Suprapubic skin (tissue), 4 donors: Measurements from ENCODE around the gene GSTO1. TPM values are rescaled to one million over a fixed set of nuclear protein-coding genes. Genes with fewer than 3 reads are reported as not detected.
"Not testable (repeated sequence)": the region's sequence is repeated elsewhere in the genome, so short reads cannot be mapped to it uniquely, and the experiment has no call there.

Experiments used
- DNase-seq, 2 donors: peaks; one replicate each; pipeline ENCODE4 v3.0.0-alpha.2; 2019; ENCODE audit warnings: low spot score in 2 of 2
- H3K27ac ChIP-seq: fragments of 200-600 bp; sonication (generic); one replicate; pipeline ENCODE4 v1.5.1; 2019
- H3K27me3 ChIP-seq: fragments of 200-600 bp; sonication (generic); one replicate; pipeline ENCODE4 v1.5.1; 2019
- H3K36me3 ChIP-seq: fragments of 200-600 bp; sonication (generic); one replicate; pipeline ENCODE4 v1.5.1; 2019
- H3K4me1 ChIP-seq: fragments of 200-600 bp; sonication (generic); one replicate; pipeline ENCODE4 v1.5.1; 2019
- H3K4me3 ChIP-seq: fragments of 200-600 bp; sonication (generic); one replicate; pipeline ENCODE4 v1.5.1; 2019; ENCODE audit warnings: mild to moderate bottlenecking
- H3K9me3 ChIP-seq: fragments of 200-600 bp; sonication (generic); one replicate; pipeline ENCODE4 v1.5.1; 2019
- EP300 ChIP-seq: sonication (generic); formaldehyde crosslinking; IDR thresholded peaks from one replicate; pipeline ENCODE4 v1.6.1; 2017; ENCODE audit warnings: antibody characterized with exemption
- POLR2A ChIP-seq, 2 donors: fragments of 450-650 bp; IDR thresholded peaks; one replicate each; pipeline ENCODE4 v1.6.1; 2017; ENCODE audit warnings: antibody characterized with exemption in 2 of 2, mild to moderate bottlenecking in 2 of 2, moderate library complexity in 2 of 2
- POLR2AphosphoS5 ChIP-seq, 3 donors: sonication (generic); formaldehyde crosslinking; IDR thresholded peaks; one replicate each; pipeline ENCODE4 v1.6.1; 2017; ENCODE audit warnings: antibody characterized with exemption in 3 of 3
- WGBS: methylation state at CpG from one replicate; pipeline ENCODE4 v1.1.5; 2018; 5-methylcytosine and 5-hydroxymethylcytosine counted together
- total RNA-seq, 4 donors: library from RNA; depleted of rRNA; stranded (reverse); fragments of >200 nt; gene quantifications; one replicate each; pipeline ENCODE4 v1.1.0, GENCODE V29; 2016
- TF ChIP-seq, protein P1 (sequence below), 2 donors: fragments of 200-600 bp in 1 of 2; fragments of 450-650 bp in 1 of 2; sonication (generic) in 1 of 2; IDR thresholded peaks; one replicate each; pipeline ENCODE4 v1.5.1; 2016 to 2019; ENCODE audit warnings: antibody characterized with exemption in 2 of 2, mild to moderate bottlenecking in 1 of 2, moderate library complexity in 1 of 2

Gene GSTO1
- total RNA-seq, 4 donors from 2014 or later, result 38.2 to 61.4 (median 56.7) TPM

DNA sequence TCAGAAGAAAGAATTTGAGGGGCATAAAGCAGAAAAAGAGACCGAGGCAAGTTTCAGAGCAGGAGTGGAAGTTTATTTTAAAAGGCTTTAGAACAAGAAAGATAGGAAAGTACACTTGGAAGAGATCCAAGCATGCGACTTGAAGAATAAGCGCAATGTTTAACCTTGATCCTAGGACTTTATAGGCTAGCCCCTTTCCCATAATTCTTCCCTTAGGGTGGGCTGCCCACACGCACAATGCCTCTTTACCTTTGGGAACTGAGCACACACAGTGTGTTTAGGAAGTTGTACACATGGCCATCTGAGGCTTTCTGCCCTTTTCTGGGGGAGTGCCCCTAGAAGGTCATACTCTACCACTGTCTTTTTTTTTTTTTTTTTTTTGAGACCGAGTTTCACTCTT is 11.2 kb upstream of the GSTO1 start:
- no peak for TF ChIP-seq EP300
- TF ChIP-seq POLR2A (IDR thresholded peaks at IDR 0.05), result no peak
- TF ChIP-seq, protein P1, sequence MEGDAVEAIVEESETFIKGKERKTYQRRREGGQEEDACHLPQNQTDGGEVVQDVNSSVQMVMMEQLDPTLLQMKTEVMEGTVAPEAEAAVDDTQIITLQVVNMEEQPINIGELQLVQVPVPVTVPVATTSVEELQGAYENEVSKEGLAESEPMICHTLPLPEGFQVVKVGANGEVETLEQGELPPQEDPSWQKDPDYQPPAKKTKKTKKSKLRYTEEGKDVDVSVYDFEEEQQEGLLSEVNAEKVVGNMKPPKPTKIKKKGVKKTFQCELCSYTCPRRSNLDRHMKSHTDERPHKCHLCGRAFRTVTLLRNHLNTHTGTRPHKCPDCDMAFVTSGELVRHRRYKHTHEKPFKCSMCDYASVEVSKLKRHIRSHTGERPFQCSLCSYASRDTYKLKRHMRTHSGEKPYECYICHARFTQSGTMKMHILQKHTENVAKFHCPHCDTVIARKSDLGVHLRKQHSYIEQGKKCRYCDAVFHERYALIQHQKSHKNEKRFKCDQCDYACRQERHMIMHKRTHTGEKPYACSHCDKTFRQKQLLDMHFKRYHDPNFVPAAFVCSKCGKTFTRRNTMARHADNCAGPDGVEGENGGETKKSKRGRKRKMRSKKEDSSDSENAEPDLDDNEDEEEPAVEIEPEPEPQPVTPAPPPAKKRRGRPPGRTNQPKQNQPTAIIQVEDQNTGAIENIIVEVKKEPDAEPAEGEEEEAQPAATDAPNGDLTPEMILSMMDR (IDR thresholded peaks at IDR 0.05), result no peak
- TF ChIP-seq POLR2AphosphoS5 (IDR thresholded peaks at IDR 0.05), result no peak
- Histone ChIP-seq H3K27ac (no peak overlapping the region), H3K4me3 (no peak overlapping the region), H3K36me3 (no peaks in the 10 kb centered on the region), H3K4me1 (no peaks in the 10 kb centered on the region), H3K27me3 (no peaks in the 10 kb centered on the region), H3K9me3 (no peaks in the 10 kb centered on the region)
- DNase-seq, result no peak
- 70% methylated on average over 5 of the region's 5 CpGs for WGBS

DNA sequence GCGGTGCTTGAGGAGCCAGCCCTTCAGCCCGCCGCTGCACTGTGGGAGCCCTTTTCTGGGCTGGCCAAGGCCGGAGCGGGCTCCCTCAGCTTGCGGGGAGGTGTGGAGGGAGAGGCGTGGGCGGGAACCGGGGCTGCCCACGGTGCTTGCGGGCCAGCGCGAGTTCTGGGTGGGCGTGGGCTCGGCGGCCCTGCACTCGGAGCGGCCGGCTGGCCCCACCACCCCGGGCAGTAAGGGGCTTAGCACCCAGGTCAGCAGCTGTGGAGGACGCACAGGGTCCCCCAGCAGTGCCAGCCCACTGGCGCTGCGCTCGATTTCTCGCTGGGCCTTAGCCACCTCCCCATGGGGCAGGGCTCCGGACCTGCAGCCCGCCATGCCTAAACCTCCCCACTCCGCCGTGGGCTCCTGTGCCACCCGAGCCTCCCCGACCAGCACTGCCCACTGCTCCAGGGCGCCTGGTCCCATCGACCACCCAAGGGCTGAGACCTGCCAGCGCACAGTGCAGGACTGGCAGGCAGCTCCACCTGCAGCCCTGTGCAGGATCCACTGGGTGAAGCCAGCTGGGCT is 9.5 kb upstream of the GSTO1 start:
- no peaks in the 10 kb centered on the region for H3K27me3 ChIP-seq
- H3K4me3 ChIP-seq, result no peak overlapping the region
- no peak for DNase-seq
- no peaks in the 10 kb centered on the region for H3K9me3 ChIP-seq
- no peaks in the 10 kb centered on the region for H3K36me3 ChIP-seq
- no peak overlapping the region for H3K27ac ChIP-seq
- 92% methylated on average over 23 of the region's 34 CpGs for WGBS
- H3K4me1 ChIP-seq, result no peaks in the 10 kb centered on the region
- TF ChIP-seq EP300, result no peak
- TF ChIP-seq POLR2A (IDR thresholded peaks at IDR 0.05), result no peak
- TF ChIP-seq POLR2AphosphoS5 (IDR thresholded peaks at IDR 0.05), result no peak
- TF ChIP-seq, protein P1 (IDR thresholded peaks at IDR 0.05), result no peak

DNA sequence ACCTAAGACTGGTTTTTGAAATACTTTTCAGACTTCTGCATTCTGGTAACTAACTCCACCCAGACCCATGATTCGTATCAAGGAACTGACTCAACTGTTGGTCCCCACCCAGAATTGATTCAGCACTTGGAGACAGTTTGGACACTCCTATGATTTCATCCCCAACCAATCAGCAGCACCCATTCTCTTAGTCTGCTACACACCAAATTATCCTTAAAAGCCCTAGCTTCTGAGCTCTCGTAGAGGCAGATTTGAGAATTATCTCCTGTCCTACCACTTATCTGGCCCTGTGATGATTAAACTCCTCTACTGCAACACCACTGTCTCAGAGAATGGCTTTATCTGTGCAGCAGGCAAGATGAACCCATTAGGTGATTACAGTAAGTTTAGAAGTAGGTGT is 7.7 kb upstream of the GSTO1 start:
- Histone ChIP-seq H3K4me1 (no peaks in the 10 kb centered on the region), H3K36me3 (no peaks in the 10 kb centered on the region), H3K9me3 (no peaks in the 10 kb centered on the region), H3K27ac (no peak overlapping the region), H3K27me3 (no peaks in the 10 kb centered on the region), H3K4me3 (no peak overlapping the region)
- DNase-seq, result no peak
- TF ChIP-seq, protein P1 (IDR thresholded peaks at IDR 0.05), result no peak
- TF ChIP-seq POLR2A (IDR thresholded peaks at IDR 0.05) (no peak), POLR2AphosphoS5 (IDR thresholded peaks at IDR 0.05) (no peak), EP300 (no peak)
- 50% methylated on average over 2 of the region's 2 CpGs for WGBS

DNA sequence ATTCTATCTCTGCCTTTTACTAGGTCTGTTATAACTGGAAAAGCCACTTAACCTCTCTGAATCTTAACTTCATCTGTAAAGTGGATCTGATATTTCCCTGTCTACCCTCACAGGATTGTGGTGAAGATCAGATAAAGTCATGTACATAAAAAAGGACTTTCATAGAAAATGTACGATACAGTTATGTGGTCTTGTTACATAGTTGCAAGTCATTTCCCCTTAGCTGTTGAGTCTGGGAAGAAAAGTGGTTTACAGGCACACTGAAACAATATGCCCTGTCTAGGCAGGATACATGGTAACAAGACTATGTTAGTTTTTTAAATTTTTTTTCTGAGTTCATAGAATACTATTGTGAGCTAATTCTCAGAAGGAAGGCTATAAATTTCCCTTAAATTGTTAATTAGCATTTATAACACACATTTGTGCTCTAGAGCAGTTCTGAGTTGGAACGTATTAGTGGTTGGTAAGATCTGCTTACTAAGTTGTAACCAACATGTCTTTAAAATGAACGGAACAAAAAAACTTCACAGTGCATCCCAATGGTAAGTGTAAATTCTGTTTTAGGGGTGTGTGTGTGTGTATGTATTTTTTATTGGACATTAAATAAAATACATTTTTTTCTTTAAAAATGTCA is 7.1 kb upstream of the GSTO1 start:
- Histone ChIP-seq H3K9me3 (no peaks in the 10 kb centered on the region), H3K27ac (no peak overlapping the region)
- 81% methylated on average over 3 of the region's 3 CpGs for WGBS

DNA sequence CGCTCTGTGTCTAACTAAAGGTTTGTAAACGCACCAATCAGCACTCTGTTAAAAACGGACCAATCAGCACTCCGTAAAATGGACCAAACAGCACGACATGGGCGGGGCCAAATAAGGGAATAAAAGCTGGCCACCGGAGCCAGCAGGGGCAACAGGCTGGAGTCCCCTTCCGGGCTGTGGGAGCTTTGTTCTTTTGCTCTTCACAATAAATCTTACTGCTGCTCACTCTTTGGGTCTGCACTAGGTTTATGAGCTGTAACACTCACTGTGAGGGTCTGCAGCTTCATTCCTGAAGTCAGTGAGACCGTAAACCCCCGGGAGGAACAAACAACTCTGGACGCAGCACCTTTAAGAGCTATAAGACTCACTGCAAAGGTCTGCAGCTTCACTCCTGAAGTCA is 5.8 kb upstream of the GSTO1 start:
- H3K36me3 ChIP-seq, H3K27ac ChIP-seq, H3K4me1 ChIP-seq, H3K9me3 ChIP-seq, H3K4me3 ChIP-seq, H3K27me3 ChIP-seq, DNase-seq: not testable (repeated sequence)
- WGBS, result 74% methylated on average over 11 of the region's 11 CpGs

More for the DNA sequence above, 7.1 kb upstream of the GSTO1 start:
- Histone ChIP-seq H3K4me3 (no peak overlapping the region), H3K27me3 (no peaks in the 10 kb centered on the region), H3K36me3 (no peaks in the 10 kb centered on the region), H3K4me1 (no peaks in the 10 kb centered on the region)
- DNase-seq, result no peak
- TF ChIP-seq, protein P1 (IDR thresholded peaks at IDR 0.05), result no peak
- TF ChIP-seq EP300, result no peak
- TF ChIP-seq POLR2A (IDR thresholded peaks at IDR 0.05), result no peak
- no peak for TF ChIP-seq POLR2AphosphoS5 (IDR thresholded peaks at IDR 0.05)
